A549 (cell line): ENCODE data around the gene YPEL4. TPM values are rescaled to one million over a fixed set of nuclear protein-coding genes. Genes with fewer than 3 reads are reported as not detected.
"Not testable (repeated sequence)": the region's sequence is repeated elsewhere in the genome, so short reads cannot be mapped to it uniquely, and the experiment has no call there.

ENCODE experiments used
- ATAC-seq, 2 experiments: fragments of 200-7000 bp in 1 of 2; fragments of >200 bp in 1 of 2; cut with Nextera tagmentation in 1 of 2; cut with Tn5 transposase in 1 of 2; 3 replicates each; pipeline versions ENCODE4 v1.8.0 to v1.9.1; 2018 to 2020; ENCODE audit warnings: mild to moderate bottlenecking in 1 of 2, moderate library complexity in 1 of 2
- CTCF ChIA-PET: fragments of 300-600 bp; sonication (Branson Sonifier 250); formaldehyde crosslinking; extraction: SDS; loops from one replicate; lab custom pipeline; 2021; ENCODE audit warnings: antibody characterized with exemption, inconsistent platforms; lab: Yijun Ruan, JAX
- POLR2A ChIA-PET: fragments of 350-600 bp; formaldehyde crosslinking; extraction: SDS; loops from one replicate; lab custom pipeline; 2021; ENCODE audit warnings: antibody characterized with exemption, inconsistent platforms; lab: Yijun Ruan, JAX
- DNase-seq, 2 experiments: peaks; one replicate each; pipeline versions ENCODE4 v3.0.0 to v3.0.0-alpha.2; 2011 to 2016; ENCODE audit warnings: low read depth in 1 of 2, low spot score in 1 of 2
- FAIRE-seq: peaks from 2 replicates; lab custom pipeline; 2011; peaks lifted over from hg19 to GRCh38; lab: Jason Lieb, UNC
- H3K27ac ChIP-seq, 2 experiments: fragments of >200 bp; sonication (Bioruptor Twin); formaldehyde crosslinking; 3 replicates each; pipeline ENCODE4 v1.5.1; 2016 to 2017
- H3K4me1 ChIP-seq: fragments of >200 bp; sonication (Bioruptor Twin); formaldehyde crosslinking; 3 replicates; pipeline ENCODE4 v1.6.1; 2016
- H3K4me2 ChIP-seq: fragments of >200 bp; sonication (Bioruptor Twin); formaldehyde crosslinking; 3 replicates; pipeline ENCODE4 v1.6.1; 2016
- H3K4me3 ChIP-seq: fragments of >200 bp; sonication (Bioruptor Twin); formaldehyde crosslinking; 3 replicates; pipeline ENCODE4 v1.5.1; 2016
- H3K9me3 ChIP-seq: fragments of >200 bp; sonication (Bioruptor Twin); formaldehyde crosslinking; 3 replicates; pipeline ENCODE4 v1.6.1; 2016
- ATOH8 ChIP-seq: fragments of 250-450 bp; sonication (Bioruptor Pico); IDR thresholded peaks from 2 replicates; pipeline ENCODE4 v1.5.0; 2020; ENCODE audit warnings: low read depth, mild to moderate bottlenecking, moderate library complexity
- EHF ChIP-seq: fragments of 250-450 bp; sonication (Bioruptor Pico); IDR thresholded peaks from 2 replicates; pipeline ENCODE4 v1.5.0; 2020; ENCODE audit warnings: mild to moderate bottlenecking
- EHMT2 ChIP-seq: fragments of 200-600 bp; sonication (generic); IDR thresholded peaks from 2 replicates; pipeline ENCODE4 v1.6.1; 2016; ENCODE audit warnings: antibody characterized with exemption, low read depth, mild to moderate bottlenecking, moderate library complexity
- ESRRA ChIP-seq: fragments of 150-350 bp; IDR thresholded peaks from 2 replicates; pipeline ENCODE4 v1.6.1; 2014; ENCODE audit warnings: mild to moderate bottlenecking, low read length, borderline replicate concordance
- FOSL2 ChIP-seq, 2 experiments: fragments of 450-650 bp in 1 of 2; fragments of >200 bp in 1 of 2; sonication (Bioruptor Twin) in 1 of 2; formaldehyde crosslinking; IDR thresholded peaks; 2 replicates each; pipeline versions ENCODE4 v1.5.0 to v1.6.1; 2016 to 2020; ENCODE audit warnings: mild to moderate bottlenecking in 1 of 2, moderate library complexity in 1 of 2
- FOXS1 ChIP-seq: fragments of 250-450 bp; sonication (Bioruptor Pico); IDR thresholded peaks from 2 replicates; pipeline ENCODE4 v1.5.0; 2020; ENCODE audit warnings: mild to moderate bottlenecking, moderate library complexity
- GATA3 ChIP-seq: IDR thresholded peaks from 2 replicates; pipeline ENCODE4 v1.6.1; 2012; ENCODE audit warnings: borderline replicate concordance
- HES2 ChIP-seq: fragments of >200 bp; sonication (Bioruptor Twin); formaldehyde crosslinking; IDR thresholded peaks from 2 replicates; pipeline ENCODE4 v1.6.1; 2016
- HOXA7 ChIP-seq: fragments of 250-450 bp; sonication (Bioruptor Pico); IDR thresholded peaks from 2 replicates; pipeline ENCODE4 v1.5.0; 2020; ENCODE audit warnings: mild to moderate bottlenecking, moderate library complexity
- HOXB13 ChIP-seq: fragments of 250-450 bp; sonication (Bioruptor Pico); IDR thresholded peaks from 2 replicates; pipeline ENCODE4 v1.5.0; 2020; ENCODE audit warnings: low read depth, mild to moderate bottlenecking, moderate library complexity
- JUN ChIP-seq, 2 experiments: fragments of >200 bp; sonication (Bioruptor Twin); formaldehyde crosslinking; IDR thresholded peaks; 2 replicates in 1 of 2; 3 replicates in 1 of 2; pipeline ENCODE4 v1.6.1; 2016 to 2017
- MYC ChIP-seq: IDR thresholded peaks from 2 replicates; pipeline ENCODE4 v1.6.1; 2012; ENCODE audit warnings: mild to moderate bottlenecking, inconsistent platforms, low read length, improper control_type of control experiment, borderline replicate concordance
- NFE2L2 ChIP-seq: fragments of 150-350 bp; conservative IDR thresholded peaks from 2 replicates; pipeline ENCODE4 v1.6.1; 2014; ENCODE audit warnings: low read length
- POLR2A ChIP-seq: IDR thresholded peaks from 2 replicates; pipeline ENCODE4 v1.6.1; 2012; ENCODE audit warnings: mild to moderate bottlenecking, low read length
- POLR2AphosphoS2 ChIP-seq: conservative IDR thresholded peaks from 2 replicates; pipeline ENCODE4 v1.6.1; 2012; ENCODE audit warnings: low read length, improper control_type of control experiment, inconsistent platforms
- RAD21 ChIP-seq, 2 experiments: fragments of >200 bp in 1 of 2; sonication (Bioruptor Twin) in 1 of 2; formaldehyde crosslinking in 1 of 2; IDR thresholded peaks in 1 of 2; conservative IDR thresholded peaks in 1 of 2; 2 replicates in 1 of 2; 3 replicates in 1 of 2; pipeline ENCODE4 v1.6.1; 2012 to 2018; ENCODE audit warnings: inconsistent platforms in 1 of 2
- RFX5 ChIP-seq: fragments of 450-650 bp; IDR thresholded peaks from 2 replicates; pipeline ENCODE4 v1.7.1; 2014; ENCODE audit warnings: antibody characterized with exemption, mild to moderate bottlenecking, moderate library complexity
- TFCP2L1 ChIP-seq: fragments of 250-450 bp; sonication (Bioruptor Pico); IDR thresholded peaks from 2 replicates; pipeline ENCODE4 v1.5.0; 2021; ENCODE audit warnings: mild to moderate bottlenecking
- TP53 ChIP-seq: fragments of 250-450 bp; sonication (Bioruptor Pico); IDR thresholded peaks from 2 replicates; pipeline ENCODE4 v1.5.0; 2021; ENCODE audit warnings: mild to moderate bottlenecking, moderate library complexity
- ZNF302 ChIP-seq: fragments of 250-450 bp; sonication (Bioruptor Pico); IDR thresholded peaks from 2 replicates; pipeline ENCODE4 v1.9.0; 2021; ENCODE audit warnings: inconsistent platforms, mild to moderate bottlenecking, moderate library complexity
- ZSCAN20 ChIP-seq: fragments of 250-450 bp; sonication (Bioruptor Pico); IDR thresholded peaks from 2 replicates; pipeline ENCODE4 v1.8.0; 2022; ENCODE audit warnings: mild to moderate bottlenecking, moderate library complexity
- WGBS: methylation state at CpG from one replicate; pipeline ENCODE4 v1.1.6; 2017; ENCODE audit errors: missing lambda C conversion rate; 5-methylcytosine and 5-hydroxymethylcytosine counted together
- polyA minus RNA-seq: library from RNA; depleted of rRNA, polyadenylated mRNA; stranded (reverse); fragments of >200 nt; gene quantifications from 2 replicates; pipeline ENCODE4 v1.2.3, GENCODE V29; 2011; rRNA and poly(A)+ RNA removed
- polyA plus RNA-seq, 4 experiments: library from polyadenylated mRNA; depleted of rRNA in 3 of 4; stranded (reverse); fragments of >200 nt; fragmentation: RNase III in 1 of 4; extraction: RNeasy Plus Mini Kit Qiagen cat#74134 plus additional on column Dnase treatment in 1 of 4; gene quantifications; 2 replicates in 3 of 4; 3 replicates in 1 of 4; pipeline ENCODE4 v1.2.3, GENCODE V29; 2011 to 2017
- TF ChIP-seq, protein P1 (sequence below): fragments of 200-600 bp; sonication (generic); IDR thresholded peaks from 2 replicates; pipeline ENCODE4 v1.6.1; 2016; ENCODE audit warnings: antibody characterized with exemption, mild to moderate bottlenecking, moderate library complexity

The YPEL4 gene, protein sequence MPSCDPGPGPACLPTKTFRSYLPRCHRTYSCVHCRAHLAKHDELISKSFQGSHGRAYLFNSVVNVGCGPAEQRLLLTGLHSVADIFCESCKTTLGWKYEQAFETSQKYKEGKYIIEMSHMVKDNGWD
- 0.04 and 0.13 TPM in 2 replicates for polyA plus RNA-seq (2011; rRNA removed)
- 0.01 and 0.08 TPM in 2 replicates for polyA plus RNA-seq (2012; cell fraction: cytosol; rRNA removed)
- polyA plus RNA-seq (2012; cell fraction: nucleus; rRNA removed): 0.04 TPM in 1 of 2 replicates, not detected in the other
- 0.04 to 0.06 TPM in 2 of 3 replicates, not detected in the other for polyA plus RNA-seq (2017; fragmentation: RNase III; extraction: RNeasy Plus Mini Kit Qiagen cat#74134 plus additional on column Dnase treatment)
- polyA minus RNA-seq: 0.10 and 0.17 TPM in 2 replicates

- peak; percentile 57 to 79 for DNase-seq
- POLR2A ChIA-PET: interaction anchor here (0.6 kb wide), 1 partner anchor 62 kb away, joined by 5 read pairs; the partner anchor contains the start of gene TMX2
- WGBS: 32% methylated on average over 12 of the region's 15 CpGs
Observed at GRCh38 chr11:57649826-57650738, at the start of gene YPEL4. Gene YPEL4, minus strand, starts transcription at chr11:57649912. Its CDS starts 2,805 bp downstream, at chr11:57647107.

GRCh38 chr11:57698843-57699365, 49.2 kb upstream of the YPEL4 start:
- H3K4me3 ChIP-seq: no peak overlapping the region
- no peak for FAIRE-seq
- ATAC-seq: peak in 1 of 2 experiments; percentile 38; a peak in 3 of 6 replicates
- H3K4me2 ChIP-seq: no peak overlapping the region
- no peak overlapping the region for H3K27ac ChIP-seq
- no peaks in the 10 kb centered on the region for H3K4me1 ChIP-seq
- TF ChIP-seq NFE2L2: no peak
- no peak for TF ChIP-seq POLR2AphosphoS2
- no peak for TF ChIP-seq ATOH8
- no peak for TF ChIP-seq ESRRA
- TF ChIP-seq ZSCAN20 (CRISPR knock-in tag): no peak
- TF ChIP-seq EHF: no peak
- no peak for TF ChIP-seq ZNF302 (CRISPR knock-in tag)
- TF ChIP-seq, protein P1, sequence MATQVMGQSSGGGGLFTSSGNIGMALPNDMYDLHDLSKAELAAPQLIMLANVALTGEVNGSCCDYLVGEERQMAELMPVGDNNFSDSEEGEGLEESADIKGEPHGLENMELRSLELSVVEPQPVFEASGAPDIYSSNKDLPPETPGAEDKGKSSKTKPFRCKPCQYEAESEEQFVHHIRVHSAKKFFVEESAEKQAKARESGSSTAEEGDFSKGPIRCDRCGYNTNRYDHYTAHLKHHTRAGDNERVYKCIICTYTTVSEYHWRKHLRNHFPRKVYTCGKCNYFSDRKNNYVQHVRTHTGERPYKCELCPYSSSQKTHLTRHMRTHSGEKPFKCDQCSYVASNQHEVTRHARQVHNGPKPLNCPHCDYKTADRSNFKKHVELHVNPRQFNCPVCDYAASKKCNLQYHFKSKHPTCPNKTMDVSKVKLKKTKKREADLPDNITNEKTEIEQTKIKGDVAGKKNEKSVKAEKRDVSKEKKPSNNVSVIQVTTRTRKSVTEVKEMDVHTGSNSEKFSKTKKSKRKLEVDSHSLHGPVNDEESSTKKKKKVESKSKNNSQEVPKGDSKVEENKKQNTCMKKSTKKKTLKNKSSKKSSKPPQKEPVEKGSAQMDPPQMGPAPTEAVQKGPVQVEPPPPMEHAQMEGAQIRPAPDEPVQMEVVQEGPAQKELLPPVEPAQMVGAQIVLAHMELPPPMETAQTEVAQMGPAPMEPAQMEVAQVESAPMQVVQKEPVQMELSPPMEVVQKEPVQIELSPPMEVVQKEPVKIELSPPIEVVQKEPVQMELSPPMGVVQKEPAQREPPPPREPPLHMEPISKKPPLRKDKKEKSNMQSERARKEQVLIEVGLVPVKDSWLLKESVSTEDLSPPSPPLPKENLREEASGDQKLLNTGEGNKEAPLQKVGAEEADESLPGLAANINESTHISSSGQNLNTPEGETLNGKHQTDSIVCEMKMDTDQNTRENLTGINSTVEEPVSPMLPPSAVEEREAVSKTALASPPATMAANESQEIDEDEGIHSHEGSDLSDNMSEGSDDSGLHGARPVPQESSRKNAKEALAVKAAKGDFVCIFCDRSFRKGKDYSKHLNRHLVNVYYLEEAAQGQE: no peak
- no peak for TF ChIP-seq HOXB13
- no peak for TF ChIP-seq HOXA7
- no peak for TF ChIP-seq POLR2A
- no peak for TF ChIP-seq RFX5
- no peak for TF ChIP-seq MYC
- no peak for TF ChIP-seq GATA3
- TF ChIP-seq RAD21 (conservative IDR thresholded peaks at IDR 0.05 in 1 of 2, IDR thresholded peaks at IDR 0.05 in 1 of 2): no peak
- WGBS: 93% methylated on average over 16 of the region's 18 CpGs
- H3K9me3 ChIP-seq: no peaks in the 10 kb centered on the region
- ChIA-PET POLR2A (interaction anchor here (0.6 kb wide), 1 partner anchor 13 kb away, joined by 3 read pairs; the partner anchor contains the start of genes MED19 and TMX2), CTCF (interaction anchor here (0.6 to 1.9 kb wide), 5 partner anchors 7 to 131 kb away, joined by 3 to 8 read pairs (median 3); partner anchors contain the start of genes MED19, TMX2 and UBE2L6)
- DNase-seq: no peak

More at GRCh38 chr11:57649826-57650738, at the start of gene YPEL4:
- H3K4me1 ChIP-seq: peaks cover 22% of the 10 kb centered on the region
- CTCF ChIA-PET: interaction anchor here (0.5 to 11.7 kb wide), 5 partner anchors 8 to 305 kb away, joined by 3 to 318 read pairs (median 4); partner anchors contain the start of gene UBE2L6
- no peaks in the 10 kb centered on the region for H3K9me3 ChIP-seq
- TF ChIP-seq POLR2A (0 out of 2 replicates have a peak, but pooled peaks have one; percentile 12), GATA3 (0 out of 2 replicates have a peak, but pooled peaks have one; percentile 1), EHMT2 (no peak), FOSL2 (IDR thresholded peaks at IDR 0.05) (peak; percentile 58; the same call in 1 of the 2 replicates), FOSL2 (CRISPR knock-in tag; IDR thresholded peaks at IDR 0.05) (no peak), HOXA7 (0 out of 2 replicates have a peak, but pooled peaks have one; percentile 68), HES2 (no peak), JUN (IDR thresholded peaks at IDR 0.05) (peak in 1 of 2 experiments; percentile 27; a peak in 1 of 5 replicates), TFCP2L1 (CRISPR knock-in tag) (0 out of 2 replicates have a peak, but pooled peaks have one; percentile 51), POLR2AphosphoS2 (peak; percentile 58; the same call in 1 of the 2 replicates), FOXS1 (CRISPR knock-in tag) (no peak), TP53 (CRISPR knock-in tag) (0 out of 2 replicates have a peak, but pooled peaks have one; percentile 71)
- peak within 1 kb of the TSS; percentile 35 for H3K4me3 ChIP-seq
- peak; percentile 61 to 88 for ATAC-seq
- peak within 1 kb of the TSS in 1 of 2 experiments; percentile 71; a peak in 3 of 6 replicates for H3K27ac ChIP-seq
- no peak for FAIRE-seq
- peak within 1 kb of the TSS; percentile 84 for H3K4me2 ChIP-seq

DNA sequence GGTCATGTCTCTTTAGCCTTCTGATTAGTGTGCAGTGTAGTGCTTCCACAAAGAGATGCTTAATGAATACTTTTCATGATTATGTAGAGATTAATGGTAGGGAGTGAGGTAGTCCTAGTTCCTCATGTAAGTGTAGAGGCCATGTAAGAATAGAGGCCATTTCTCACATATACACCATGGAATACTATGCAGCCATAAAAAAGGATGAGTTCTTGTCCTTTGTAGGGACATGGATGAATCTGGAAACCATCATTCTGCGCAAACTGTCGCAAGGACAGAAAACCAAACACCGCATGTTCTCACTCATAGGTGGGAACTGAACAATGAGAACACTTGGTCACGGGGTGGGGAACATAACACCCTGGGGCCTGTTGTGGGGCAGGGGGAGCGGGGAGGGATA, 40.8 kb upstream of the YPEL4 start:
- H3K9me3 ChIP-seq, ATAC-seq, FAIRE-seq, H3K4me1 ChIP-seq, H3K4me2 ChIP-seq, H3K27ac ChIP-seq, POLR2A ChIA-PET, CTCF ChIA-PET, DNase-seq, H3K4me3 ChIP-seq: not testable (repeated sequence)
- 96% methylated on average over 5 of the region's 5 CpGs for WGBS
